ENCODE results near the gene CCDC88A. TPM values are rescaled to one million over a fixed set of nuclear protein-coding genes. Genes with fewer than 3 reads are reported as not detected.

CCDC88A gene
- total RNA-seq, 1 donor from 2014 or later: 94.6 TPM

Other genes starting within 250 kb of the CCDC88A start
- gene CLHC1, start 187.6 kb downstream of the CCDC88A start, total RNA-seq (ENCODE audit: insufficient read depth, low replicate concordance): 116 TPM
- gene RPS27A, start 187.2 kb downstream of the CCDC88A start, total RNA-seq (ENCODE audit: insufficient read depth, low replicate concordance): 636 TPM
- gene MTIF2, start 150.6 kb downstream of the CCDC88A start, total RNA-seq (ENCODE audit: insufficient read depth, low replicate concordance): 12.0 TPM
- 34.9 TPM for gene CFAP36, start 99.9 kb upstream of the CCDC88A start, total RNA-seq (ENCODE audit: insufficient read depth, low replicate concordance)
- 75.4 TPM for gene PPP4R3B, start 197.8 kb upstream of the CCDC88A start, total RNA-seq (ENCODE audit: insufficient read depth, low replicate concordance)